HG03095 (cell line): Measurements from ENCODE around the gene RCAN2.

Experiments
- ATAC-seq: cut with Tn5 transposase; IDR thresholded peaks from one replicate; pipeline ENCODE4 v1.9.1; 2021; ENCODE audit warnings: moderate library complexity; ENCODE audit not compliant: unreplicated experiment

The RCAN2 gene

GRCh38 chr6:46491201-46491627, at the start of gene RCAN2:
RCAN2 (minus strand) TSS chr6:46491449.
- ATAC-seq = no peak

GRCh38 chr6:46539866-46540265, 48.6 kb upstream of the RCAN2 start:
- ATAC-seq = no peak

GRCh38 chr6:46538800-46539480, 47.7 kb upstream of the RCAN2 start:
- ATAC-seq = no peak

DNA sequence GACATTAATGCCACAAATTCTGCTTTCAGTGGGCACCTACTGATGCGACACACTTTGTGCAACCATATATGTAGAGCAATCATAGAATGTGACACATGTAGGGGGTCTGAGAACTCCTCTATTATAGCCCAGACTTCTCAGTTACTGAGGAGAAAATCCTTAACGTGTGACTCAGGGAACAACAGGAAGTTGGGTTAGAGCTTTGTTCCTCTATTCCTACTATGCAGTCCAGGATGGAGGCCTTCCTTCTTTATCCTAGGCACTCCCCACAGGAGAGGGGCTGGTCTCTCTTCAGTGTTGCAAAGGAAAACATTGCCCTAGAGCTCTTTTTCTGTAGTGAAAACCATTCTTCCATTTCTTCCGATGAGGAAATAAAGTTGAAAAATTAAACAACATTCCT, 39.6 kb upstream of the RCAN2 start:
- no peak for ATAC-seq

DNA sequence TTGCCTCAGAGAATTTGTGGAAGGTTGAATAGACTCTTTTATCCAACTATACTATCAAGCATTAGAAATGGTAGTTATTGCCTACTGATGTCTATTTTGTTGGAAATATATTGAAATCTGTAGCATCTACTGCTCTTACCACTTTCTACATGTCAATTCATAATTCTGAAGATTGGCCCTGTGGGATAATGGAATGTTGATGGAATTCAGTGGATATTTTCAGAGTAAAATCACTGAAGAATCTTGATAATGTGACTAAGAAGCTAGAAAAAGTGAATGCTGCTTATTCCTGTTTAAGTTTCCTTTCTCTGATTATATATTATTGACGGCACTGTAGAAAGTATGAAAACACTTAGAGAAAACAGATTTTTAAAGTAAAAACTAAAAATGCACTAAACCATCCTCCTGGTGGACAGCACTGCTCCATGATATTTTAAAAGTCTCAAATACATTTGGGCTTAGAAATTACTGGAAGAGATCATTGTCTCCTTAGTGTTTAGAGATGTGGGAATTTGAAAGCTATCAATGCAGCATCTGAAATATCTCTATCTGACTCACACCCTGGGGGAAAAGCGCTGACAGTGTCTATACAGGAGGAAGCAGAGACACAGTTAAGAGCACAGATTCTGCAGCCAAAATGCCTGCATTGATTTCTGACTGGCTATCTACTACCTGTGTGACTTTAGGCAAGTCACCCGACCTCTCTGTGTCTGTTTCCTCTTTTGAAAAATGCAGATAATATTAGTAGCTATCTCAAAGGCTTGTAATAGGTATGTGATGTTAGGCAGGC, 37.9 kb upstream of the RCAN2 start:
- ATAC-seq = no peak

DNA sequence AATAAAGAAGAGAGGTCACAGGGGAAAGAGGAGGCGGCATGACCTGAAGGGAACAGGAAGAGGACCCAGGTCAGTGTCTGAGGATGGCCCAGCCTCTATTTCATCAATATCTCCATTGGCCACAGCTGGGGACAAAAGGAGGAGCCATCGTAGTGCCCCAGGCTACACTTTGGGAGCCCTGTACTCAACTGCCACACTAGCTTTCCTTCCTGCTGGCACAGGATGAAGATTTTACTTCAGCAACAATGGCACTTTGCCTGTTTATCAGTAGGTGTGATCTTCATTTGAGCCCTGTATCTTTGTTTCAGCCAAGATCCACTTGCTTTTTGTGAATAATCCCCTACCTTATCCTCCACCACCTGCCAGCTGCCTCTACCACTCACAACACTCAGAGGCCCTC, 35.4 kb upstream of the RCAN2 start:
- ATAC-seq = no peak

DNA sequence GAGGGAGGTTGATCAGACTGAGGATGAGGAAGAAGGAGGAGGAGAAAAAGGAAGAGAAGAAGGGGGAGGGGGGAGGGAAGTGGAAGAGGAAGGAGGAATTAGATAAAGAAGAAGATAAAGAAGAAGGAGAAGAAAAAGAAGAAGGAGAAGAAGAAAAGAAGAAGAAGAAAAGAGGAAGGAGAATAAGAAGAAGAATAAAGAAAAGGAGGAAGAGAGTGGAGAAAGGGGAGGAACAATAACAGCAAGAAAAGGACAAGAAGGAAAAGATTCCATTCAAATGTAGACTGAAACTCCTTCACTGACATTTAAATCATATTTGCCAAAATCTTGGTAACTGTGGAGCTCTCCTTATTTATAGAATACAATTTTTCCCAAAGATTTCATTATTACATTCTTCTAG, 34.3 kb upstream of the RCAN2 start:
- ATAC-seq = no peak

DNA sequence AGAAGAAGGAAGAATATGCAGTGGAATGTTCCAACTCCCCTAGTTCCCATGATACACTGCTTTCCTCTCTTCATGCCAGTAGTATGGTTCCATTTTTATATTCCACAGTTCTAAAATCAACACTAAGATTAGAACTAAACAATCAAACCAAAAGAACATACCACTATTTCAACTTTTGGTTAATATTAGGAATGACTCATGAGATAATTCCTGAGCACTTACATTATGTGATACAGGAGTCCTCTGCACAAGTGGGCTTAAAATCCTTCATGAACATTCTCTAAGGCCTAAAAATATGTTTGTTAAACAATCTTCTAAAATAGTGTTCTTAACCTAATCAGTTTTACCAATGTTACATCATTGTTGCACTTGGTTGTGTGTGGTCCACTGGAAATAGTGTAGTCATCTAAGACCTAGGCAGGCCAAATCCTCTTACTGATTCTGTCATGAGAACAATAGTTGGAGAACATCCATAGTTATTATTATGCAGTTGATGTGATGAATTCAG, 30.3 kb upstream of the RCAN2 start:
- ATAC-seq = no peak

DNA sequence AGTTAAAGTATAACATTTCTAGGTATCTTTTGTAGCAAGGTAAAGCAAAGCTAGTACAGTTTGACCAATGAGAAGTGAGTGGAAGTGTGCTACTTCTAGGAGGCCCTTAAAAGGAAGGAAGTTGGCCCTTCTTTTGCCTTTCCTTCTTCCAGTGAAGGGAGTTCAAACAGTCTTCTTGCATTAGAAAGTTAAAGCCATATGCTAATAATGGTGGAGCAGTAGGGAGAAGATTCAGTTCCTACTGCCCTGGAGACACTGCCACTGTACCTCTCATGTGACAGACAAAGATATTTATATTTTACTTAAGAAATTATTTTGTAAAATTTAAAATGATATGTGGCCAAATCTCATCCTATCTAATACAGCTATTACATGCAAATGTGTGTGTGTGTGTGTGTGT, 26.0 kb upstream of the RCAN2 start:
- no peak for ATAC-seq

DNA sequence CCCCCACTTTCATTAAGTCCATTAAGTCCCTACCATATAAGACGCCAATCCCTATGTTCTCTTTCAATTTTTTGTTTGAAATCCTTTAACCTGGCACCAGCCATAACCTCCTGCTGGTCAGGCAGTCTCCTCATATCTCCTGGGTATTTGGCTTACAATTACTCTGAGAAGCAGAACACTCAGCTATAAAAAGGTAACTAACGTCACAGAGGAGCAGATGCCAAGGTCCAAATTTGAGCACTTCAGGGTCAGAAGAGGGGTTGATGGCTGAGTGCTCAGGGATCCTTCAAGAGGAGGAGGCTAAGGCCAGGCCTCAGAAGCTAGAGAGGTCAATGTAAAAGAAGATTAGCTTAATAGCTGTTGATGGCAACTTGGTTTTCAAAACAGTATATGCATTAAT, 22.3 kb upstream of the RCAN2 start:
- no peak for ATAC-seq

DNA sequence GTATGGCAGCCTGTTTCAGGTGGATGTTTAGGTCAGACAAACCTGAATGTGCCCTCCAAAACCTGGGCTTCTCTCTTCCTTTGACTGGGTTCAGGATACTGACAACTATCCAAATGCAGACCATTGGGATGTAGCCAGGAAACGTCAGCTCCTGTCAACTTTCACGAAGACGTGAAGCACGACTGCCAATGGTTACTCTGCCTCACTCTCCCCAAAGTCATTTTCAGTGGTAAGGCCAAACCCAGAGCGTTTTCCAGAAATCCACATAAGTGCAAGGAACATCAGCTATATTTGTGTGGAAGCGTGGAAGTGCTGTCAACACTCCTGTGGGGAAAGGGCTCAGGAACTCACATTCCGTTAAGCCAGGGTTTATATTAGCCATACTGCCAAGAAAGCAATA, 20.1 kb upstream of the RCAN2 start:
- no peak for ATAC-seq

- ATAC-seq = no peak
Observed at GRCh38 chr6:46510651-46511050, 19.4 kb upstream of the RCAN2 start.

- no peak for ATAC-seq
Observed at GRCh38 chr6:46509981-46510510, 18.8 kb upstream of the RCAN2 start.

DNA sequence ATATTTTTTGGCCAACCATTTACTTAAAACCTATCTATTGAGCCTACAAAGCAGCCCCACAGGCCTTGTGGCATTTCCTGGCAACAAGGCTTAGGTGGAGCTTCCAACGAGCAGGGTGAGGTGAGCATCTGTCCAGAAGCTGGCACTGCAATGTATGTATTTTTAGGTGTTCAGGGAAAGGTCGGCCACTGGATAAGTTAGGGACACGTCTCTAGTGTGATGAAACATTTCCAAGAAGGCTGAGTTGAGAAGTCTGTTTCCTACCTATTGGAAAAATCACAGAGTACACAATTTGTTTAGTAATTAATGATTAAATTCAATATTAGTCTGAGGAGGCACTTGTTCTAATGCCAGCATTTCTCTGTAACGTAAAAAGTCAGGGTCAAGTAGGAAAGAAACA, 17.8 kb upstream of the RCAN2 start:
- ATAC-seq = no peak

- no peak for ATAC-seq
Observed at GRCh38 chr6:46507426-46507825, 16.2 kb upstream of the RCAN2 start.

GRCh38 chr6:46505693-46506512, 14.7 kb upstream of the RCAN2 start:
- no peak for ATAC-seq

DNA sequence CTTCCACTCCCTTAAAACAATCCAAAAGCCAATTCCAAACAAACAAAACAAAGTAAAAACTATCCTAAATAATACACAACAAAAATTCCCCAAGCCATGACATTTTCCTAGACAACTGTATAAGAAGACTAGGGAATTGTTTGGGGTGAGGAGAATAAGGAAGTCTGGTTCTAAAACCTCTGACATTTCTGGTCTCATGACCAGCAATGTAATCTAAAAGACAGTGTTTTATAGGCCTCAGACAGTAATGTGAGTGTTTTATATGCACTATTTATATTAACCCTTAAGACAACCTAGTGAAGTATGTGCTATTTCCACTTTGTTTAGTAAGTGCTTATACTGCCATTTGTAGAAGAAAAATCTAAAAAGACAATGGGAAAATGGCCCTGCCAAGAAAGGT, 13.0 kb upstream of the RCAN2 start:
- ATAC-seq = no peak

DNA sequence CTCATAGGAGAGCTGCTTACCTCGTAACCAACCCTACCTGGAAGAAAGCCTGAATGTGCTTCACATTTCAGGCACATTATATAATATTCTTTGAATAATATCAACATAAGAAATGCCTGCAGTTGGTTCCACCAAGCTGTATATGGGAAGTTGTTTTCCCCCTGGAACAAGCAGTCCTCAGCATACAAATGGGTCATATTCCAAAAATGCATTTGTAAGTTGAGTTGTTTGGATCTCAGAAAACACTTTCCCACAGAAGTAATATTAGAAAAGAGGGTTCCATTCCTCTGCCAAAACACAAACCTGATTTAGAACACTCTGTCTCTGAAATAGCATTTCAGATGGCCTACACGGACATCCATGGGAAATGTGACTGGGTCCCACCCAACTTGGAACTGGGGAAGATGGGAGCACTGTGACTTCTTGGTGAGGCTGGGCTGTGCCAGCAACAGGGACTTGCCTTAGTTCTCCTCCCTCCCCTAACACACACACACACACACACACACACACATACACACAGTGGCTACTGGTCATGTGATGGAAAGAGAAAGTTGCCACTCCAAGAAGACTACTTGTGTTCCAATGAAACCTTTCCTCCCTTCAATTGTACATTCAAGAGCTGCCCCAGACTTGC, 11.4 kb upstream of the RCAN2 start:
- no peak for ATAC-seq

DNA sequence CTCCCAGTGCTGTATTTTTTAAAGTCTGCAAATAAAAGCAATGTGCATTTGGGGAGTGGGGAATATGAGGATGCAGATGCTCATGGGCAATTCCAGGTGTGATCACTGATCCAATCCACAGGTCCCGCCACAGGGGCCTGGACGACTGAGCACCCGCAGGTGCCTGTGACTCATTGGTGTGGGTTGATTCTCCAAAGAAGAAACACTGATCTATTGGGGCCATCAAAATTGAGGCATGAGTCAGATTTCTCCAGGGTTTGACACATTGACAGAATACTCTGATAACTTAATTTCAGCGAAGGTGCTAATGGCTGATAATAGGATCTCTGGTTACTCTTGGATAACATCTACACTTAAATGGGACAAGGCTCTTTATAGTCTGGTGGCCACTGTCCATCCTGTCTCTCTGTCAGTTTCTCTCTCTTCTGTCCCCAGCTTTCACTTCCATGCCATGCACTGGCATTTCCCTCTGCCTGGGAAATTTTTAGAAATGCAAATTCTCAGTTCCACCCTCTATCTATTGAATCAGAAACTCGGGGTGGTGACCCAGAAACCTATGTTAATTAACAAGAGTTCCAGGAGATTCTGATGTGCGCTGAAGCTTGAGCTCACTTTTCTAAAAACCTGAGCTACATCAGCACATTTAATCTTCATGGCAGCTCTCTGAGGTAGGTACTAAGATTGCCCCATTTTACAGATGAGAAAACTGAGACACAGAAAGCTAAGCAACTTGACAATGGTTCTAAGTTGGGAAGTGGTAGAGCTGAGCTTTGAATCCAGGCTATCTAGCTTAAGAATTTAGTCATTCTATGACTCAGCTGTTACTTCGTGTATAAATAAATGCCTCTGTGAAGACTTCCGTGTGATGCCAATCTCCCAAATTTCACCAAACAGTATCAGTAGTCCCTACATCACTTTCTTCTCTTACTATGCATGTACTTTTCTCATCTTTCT, 10.2 kb upstream of the RCAN2 start:
- ATAC-seq = no peak

DNA sequence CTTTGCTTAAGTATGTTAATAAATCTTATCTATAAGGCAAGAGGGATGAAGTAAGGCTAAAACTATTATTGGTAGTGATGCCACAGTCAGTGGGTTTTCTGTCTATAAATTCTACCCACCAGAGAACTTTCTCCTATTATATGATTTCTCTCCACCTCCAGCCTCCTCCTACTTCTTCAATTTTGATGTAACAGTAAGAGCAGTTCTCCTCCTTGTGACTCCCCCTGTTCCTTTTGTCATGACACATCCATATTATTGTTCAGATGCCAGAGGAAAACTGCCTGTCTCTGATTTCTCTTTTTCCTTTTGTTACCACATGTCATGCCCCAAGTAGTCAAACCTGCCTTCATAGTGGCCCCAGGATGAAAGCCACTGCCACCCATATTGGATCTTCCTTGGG, 9.1 kb upstream of the RCAN2 start:
- no peak for ATAC-seq
